GM23338 (cell line): ENCODE results near the gene EZH1. TPM values are rescaled to one million over a fixed set of nuclear protein-coding genes. Genes with fewer than 3 reads are reported as not detected.

ENCODE experiments used
- ATAC-seq: fragments of 200-7000 bp; cut with Tn5 transposase; 3 replicates; pipeline ENCODE4 v1.9.1; 2020
- DNase-seq: peaks from one replicate; pipeline ENCODE4 v3.0.0-alpha.2; 2015; ENCODE audit warnings: low spot score
- H2AFZ ChIP-seq: fragments of 200-600 bp; sonication (generic); 2 replicates; pipeline ENCODE4 v1.8.0; 2016; ENCODE audit warnings: antibody characterized with exemption, mild to moderate bottlenecking, moderate library complexity
- H3F3A ChIP-seq: fragments of 200-600 bp; sonication (generic); replicated peaks from 2 replicates; pipeline ENCODE4 v1.8.0; 2017; ENCODE audit warnings: antibody characterized with exemption, mixed run types, low read depth
- H3K27ac ChIP-seq: fragments of 200-600 bp; sonication (generic); 2 replicates; pipeline ENCODE4 v1.6.1; 2016; ENCODE audit warnings: low read depth
- H3K27me3 ChIP-seq: fragments of 200-600 bp; sonication (generic); 2 replicates; pipeline ENCODE4 v1.8.0; 2016; ENCODE audit warnings: mild to moderate bottlenecking, mixed run types, moderate library complexity; ENCODE audit not compliant: insufficient read depth
- H3K36me3 ChIP-seq: fragments of 200-600 bp; sonication (generic); 2 replicates; pipeline ENCODE4 v1.8.0; 2016; ENCODE audit warnings: mild to moderate bottlenecking; ENCODE audit not compliant: insufficient read depth
- H3K4me1 ChIP-seq: fragments of 200-600 bp; sonication (generic); 2 replicates; pipeline ENCODE4 v1.8.0; 2016; ENCODE audit warnings: mild to moderate bottlenecking, moderate library complexity; ENCODE audit not compliant: insufficient read depth
- H3K4me2 ChIP-seq: fragments of 200-600 bp; sonication (generic); 2 replicates; pipeline ENCODE4 v1.7.1; 2017; ENCODE audit warnings: mixed run types
- H3K4me3 ChIP-seq: fragments of 200-600 bp; sonication (generic); 2 replicates; pipeline ENCODE4 v1.6.1; 2016; ENCODE audit warnings: mixed run types
- H3K79me2 ChIP-seq: fragments of 200-600 bp; sonication (generic); replicated peaks from 2 replicates; pipeline ENCODE4 v1.8.0; 2017; ENCODE audit warnings: mild to moderate bottlenecking; ENCODE audit not compliant: insufficient read depth
- H3K9me2 ChIP-seq: fragments of 200-600 bp; sonication (generic); 2 replicates; pipeline ENCODE4 v1.8.0; 2017; ENCODE audit not compliant: insufficient read depth
- H4K20me1 ChIP-seq: fragments of 200-600 bp; sonication (generic); replicated peaks from 2 replicates; pipeline ENCODE4 v1.8.0; 2017; ENCODE audit warnings: mild to moderate bottlenecking; ENCODE audit not compliant: insufficient read depth
- H3K27ac Mint-ChIP-seq: 2 replicates; pipeline ENCODE4 v1.8.0; 2020; ENCODE audit warnings: inconsistent platforms, mild to moderate bottlenecking, moderate library complexity, mixed read lengths
- H3K27me3 Mint-ChIP-seq: 3 replicates; pipeline ENCODE4 v1.8.0; 2022; ENCODE audit warnings: low read depth, mild to moderate bottlenecking, moderate library complexity, mixed read lengths, inconsistent platforms; ENCODE audit not compliant: insufficient read depth, poor library complexity
- H3K36me3 Mint-ChIP-seq: 3 replicates; pipeline ENCODE4 v1.8.0; 2021; ENCODE audit warnings: low read depth, mild to moderate bottlenecking, inconsistent platforms, moderate library complexity, mixed read lengths
- H3K4me1 Mint-ChIP-seq: 3 replicates; pipeline ENCODE4 v1.8.0; 2020; ENCODE audit warnings: mild to moderate bottlenecking, inconsistent platforms, mixed read lengths
- H3K4me3 Mint-ChIP-seq: 3 replicates; pipeline ENCODE4 v1.8.0; 2021; ENCODE audit warnings: moderate library complexity, mild to moderate bottlenecking, inconsistent platforms, mixed read lengths
- H3K9me3 Mint-ChIP-seq: 3 replicates; pipeline ENCODE4 v1.8.0; 2020; ENCODE audit warnings: moderate library complexity, mild to moderate bottlenecking, inconsistent platforms, mixed read lengths
- CREB1 ChIP-seq: fragments of 250-450 bp; sonication (Bioruptor Pico); IDR thresholded peaks from 2 replicates; pipeline ENCODE4 v1.5.0; 2020; ENCODE audit warnings: low read depth, mild to moderate bottlenecking, moderate library complexity
- CTCF ChIP-seq, 2 experiments: fragments of 200-600 bp in 1 of 2; sonication (generic) in 1 of 2; conservative IDR thresholded peaks; 2 replicates each; pipeline versions ENCODE4 v1.5.1 to v1.6.1; 2016 to 2017; ENCODE audit warnings: antibody characterized with exemption in 2 of 2, low read depth in 2 of 2, mild to moderate bottlenecking in 2 of 2, moderate library complexity in 1 of 2
- EZH2 ChIP-seq: fragments of 200-600 bp; sonication (generic); IDR thresholded peaks from one replicate; pipeline ENCODE4 v1.8.0; 2017; ENCODE audit warnings: antibody characterized with exemption, mild to moderate bottlenecking, low read depth; ENCODE audit not compliant: unreplicated experiment
- EZH2phosphoT487 ChIP-seq: fragments of 200-600 bp; sonication (generic); IDR thresholded peaks from one replicate; pipeline ENCODE4 v1.8.1; 2018; ENCODE audit warnings: antibody characterized with exemption; ENCODE audit not compliant: unreplicated experiment
- JUNB ChIP-seq: IDR thresholded peaks from one replicate; pipeline ENCODE4 v1.6.1; 2016; ENCODE audit warnings: antibody characterized with exemption; ENCODE audit not compliant: unreplicated experiment
- NANOG ChIP-seq: IDR thresholded peaks from 2 replicates; pipeline ENCODE4 v1.6.1; 2016; ENCODE audit warnings: antibody characterized with exemption, borderline replicate concordance
- POLR2AphosphoS5 ChIP-seq: IDR thresholded peaks from 2 replicates; pipeline ENCODE4 v1.6.1; 2016; ENCODE audit warnings: antibody characterized with exemption, low read depth
- REST ChIP-seq: IDR thresholded peaks from one replicate; pipeline ENCODE4 v1.6.1; 2018; ENCODE audit warnings: antibody characterized with exemption; ENCODE audit not compliant: unreplicated experiment
- ZNF462 ChIP-seq: fragments of 250-450 bp; sonication (Bioruptor Pico); IDR thresholded peaks from 2 replicates; pipeline ENCODE4 v1.5.0; 2020; ENCODE audit warnings: mild to moderate bottlenecking, moderate library complexity
- polyA plus RNA-seq: library from polyadenylated mRNA; unstranded; fragments of >200 nt; fragmentation: Nextera tagmentation; extraction: Ambion mirVana; gene quantifications from 2 replicates; pipeline ENCODE4 v1.2.1, GENCODE V29; 2016
- total RNA-seq: library from RNA; depleted of rRNA; stranded (reverse); fragments of >200 nt; shearing (Covaris generic); gene quantifications from 2 replicates; pipeline ENCODE4 v1.2.3, GENCODE V29; 2014

Gene EZH1
- total and polyA plus RNA-seq, 2 experiments from 2014 or later = 16.9 to 18.0 TPM

- no peak for TF ChIP-seq EZH2
These were observed 64.5 kb downstream of the EZH1 start (continued) for GRCh38 chr17:42680331-42680808.

GRCh38 chr17:42679492-42680330 lies 65.1 kb downstream of the EZH1 start:
- no peak for TF ChIP-seq EZH2phosphoT487
- no peak for TF ChIP-seq NANOG
- TF ChIP-seq CTCF (conservative IDR thresholded peaks at IDR 0.05; ENCODE audit: low read depth in 2 of 2) = peak; percentile 60 to 75
- TF ChIP-seq JUNB = no peak
- TF ChIP-seq POLR2AphosphoS5 = peak; percentile 47; the same call in 1 of the 2 replicates
- TF ChIP-seq EZH2 = no peak
- no peak for TF ChIP-seq REST
- TF ChIP-seq ZNF462 = no peak
- peak; percentile 84 for TF ChIP-seq CREB1
- H3K27me3 Mint-ChIP-seq = peaks cover 61% of the 10 kb centered on the region
- DNase-seq = peak; percentile 88

More at GRCh38 chr17:42679492-42680330, 65.1 kb downstream of the EZH1 start:
- Histone ChIP-seq H3K27me3 (peaks cover 65% of the 10 kb centered on the region), H3K36me3 (no peaks in the 10 kb centered on the region), H4K20me1 (0 out of 2 replicates have a peak, but pooled peaks cover 2% of the 10 kb centered on the region), H3K4me3 (peak overlapping the region; percentile 65), H3K9me2 (no peaks in the 10 kb centered on the region), H3K4me1 (peaks cover 39% of the 10 kb centered on the region), H3F3A (peaks cover 39% of the 10 kb centered on the region), H3K27ac (peak overlapping the region; percentile 84; the same call in 1 of the 2 replicates), H3K4me2 (peak overlapping the region; percentile 86), H2AFZ (peak overlapping the region; percentile 94), H3K79me2 (peaks cover 7% of the 10 kb centered on the region; the same call in 1 of the 2 replicates)
- H3K36me3 Mint-ChIP-seq = peaks cover 7% of the 10 kb centered on the region; the same call in 1 of the 3 replicates
- H3K9me3 Mint-ChIP-seq = peaks cover 3% of the 10 kb centered on the region; the same call in 1 of the 3 replicates
- peak overlapping the region; percentile 86 for H3K4me3 Mint-ChIP-seq
- ATAC-seq = peak; percentile 24
- peak overlapping the region; percentile 70; the same call in 1 of the 2 replicates for H3K27ac Mint-ChIP-seq
- H3K4me1 Mint-ChIP-seq = peaks cover 47% of the 10 kb centered on the region
